ENCODE results near the gene MACROD1. TPM values are rescaled to one million over a fixed set of nuclear protein-coding genes. Genes with fewer than 3 reads are reported as not detected.

The MACROD1 gene
- total and polyA plus RNA-seq, 9 donors = 21.1 to 50.2 (median 32.2) TPM

GRCh38 chr11:64094463-64095260, 71.3 kb downstream of the MACROD1 start:
- Histone ChIP-seq H3K36me3 (no peaks in the 10 kb centered on the region), H3K9me3 (no peaks in the 10 kb centered on the region), H3K27ac (no peak overlapping the region), H3K27me3 (no peaks in the 10 kb centered on the region), H3K4me3 (no peak overlapping the region), H3K4me1 (ENCODE audit: insufficient read depth) (peaks cover 8% of the 10 kb centered on the region)
- 59 to 74% (median 63%) methylated on average over 20 of the region's 20 CpGs for WGBS, 3 donors
- TF ChIP-seq CTCF (IDR thresholded peaks at IDR 0.05) (no peak), POLR2A (IDR thresholded peaks at IDR 0.05) (no peak), EP300 (IDR thresholded peaks at IDR 0.05) (no peak)
- no peak for DNase-seq
- intact Hi-C loops (cut with DNase I) = no loop called here

GRCh38 chr11:64093233-64094039, 72.5 kb downstream of the MACROD1 start:
- Histone ChIP-seq H3K27me3 (no peaks in the 10 kb centered on the region), H3K9me3 (no peaks in the 10 kb centered on the region), H3K4me3 (no peak overlapping the region), H3K4me1 (ENCODE audit: insufficient read depth) (peaks cover 8% of the 10 kb centered on the region), H3K36me3 (no peaks in the 10 kb centered on the region), H3K27ac (no peak overlapping the region)
- no peak for TF ChIP-seq CTCF (IDR thresholded peaks at IDR 0.05)
- TF ChIP-seq POLR2A (IDR thresholded peaks at IDR 0.05) = no peak
- intact Hi-C loops (cut with DNase I) = no loop called here
- WGBS, 3 donors = 72 to 89% (median 84%) methylated on average over 13 of the region's 13 CpGs
- DNase-seq = no peak

GRCh38 chr11:64092761-64093136, 73.2 kb downstream of the MACROD1 start:
- intact Hi-C loops (cut with DNase I) = no loop called here
- TF ChIP-seq POLR2A (IDR thresholded peaks at IDR 0.05) (no peak), CTCF (IDR thresholded peaks at IDR 0.05) (no peak), EP300 (IDR thresholded peaks at IDR 0.05) (no peak)

GRCh38 chr11:64092111-64092760, 73.7 kb downstream of the MACROD1 start:
- no peak overlapping the region for H3K4me3 ChIP-seq
- intact Hi-C loops (cut with DNase I) = no loop called here
- no peak overlapping the region for H3K27ac ChIP-seq
- 85 to 89% (median 88%) methylated on average over 15 of the region's 15 CpGs for WGBS, 3 donors
- H3K27me3 ChIP-seq = no peaks in the 10 kb centered on the region
- no peaks in the 10 kb centered on the region for H3K9me3 ChIP-seq
- H3K36me3 ChIP-seq = no peaks in the 10 kb centered on the region
- H3K4me1 ChIP-seq (ENCODE audit: insufficient read depth) = peaks cover 8% of the 10 kb centered on the region
- DNase-seq = no peak
- no peak for TF ChIP-seq CTCF (IDR thresholded peaks at IDR 0.05)
- TF ChIP-seq POLR2A (IDR thresholded peaks at IDR 0.05) = no peak
- no peak for TF ChIP-seq EP300 (IDR thresholded peaks at IDR 0.05)

More at GRCh38 chr11:64092761-64093136, 73.2 kb downstream of the MACROD1 start:
- Histone ChIP-seq H3K27me3 (no peaks in the 10 kb centered on the region), H3K36me3 (no peaks in the 10 kb centered on the region), H3K4me1 (ENCODE audit: insufficient read depth) (peaks cover 8% of the 10 kb centered on the region), H3K4me3 (no peak overlapping the region), H3K9me3 (no peaks in the 10 kb centered on the region), H3K27ac (no peak overlapping the region)
- DNase-seq = no peak
- WGBS, 3 donors = 85 to 93% (median 92%) methylated on average over 8 of the region's 8 CpGs
